ENCODE results near the gene MYH4. TPM values are rescaled to one million over a fixed set of nuclear protein-coding genes. Genes with fewer than 3 reads are reported as not detected.

MYH4 gene
- polyA plus RNA-seq, 3 donors = not detected

DNA sequence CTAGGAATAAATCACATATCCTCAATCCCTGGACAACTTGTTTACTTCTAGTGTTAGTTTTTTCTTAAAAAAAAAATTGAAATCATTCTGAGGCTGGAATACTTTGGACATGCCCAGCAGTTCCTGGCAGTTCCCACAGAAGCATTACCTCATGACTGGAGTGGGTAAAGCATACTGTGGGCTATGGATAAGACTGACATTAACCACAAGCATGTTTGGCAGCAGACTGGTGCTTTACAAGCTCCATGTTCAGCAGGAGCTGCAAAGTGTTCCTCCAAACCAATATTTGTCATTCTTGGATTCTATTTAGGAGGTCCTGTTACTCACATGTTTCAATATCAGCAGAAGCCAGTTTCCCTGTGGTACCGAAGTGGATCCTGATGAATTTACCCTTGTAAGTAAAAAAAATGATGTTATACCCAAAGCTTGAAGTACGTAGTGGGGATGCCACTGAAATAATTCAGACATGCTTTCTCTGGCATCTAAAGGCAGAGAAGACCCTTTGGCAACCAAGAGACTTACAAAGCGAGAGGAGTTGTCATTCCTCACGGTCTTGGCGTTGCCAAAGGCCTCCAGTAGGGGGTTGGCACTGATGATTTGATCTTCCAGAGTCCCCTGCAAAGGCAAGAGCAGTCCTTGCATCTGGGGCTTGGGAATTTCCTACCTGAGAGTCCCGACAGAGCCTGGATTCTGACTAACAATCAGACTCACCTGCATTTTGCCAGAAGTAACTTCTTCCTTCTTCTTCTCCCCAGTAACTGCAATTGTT lies 44.1 kb upstream of the MYH4 start:
- peaks cover 0 to 2% (median 0%) of the 10 kb centered on the region in 7 donors for H3K9me3 Mint-ChIP-seq
- DNase-seq = no peak
- H3K27ac Mint-ChIP-seq = no peak overlapping the region
- TF ChIP-seq, protein P1, sequence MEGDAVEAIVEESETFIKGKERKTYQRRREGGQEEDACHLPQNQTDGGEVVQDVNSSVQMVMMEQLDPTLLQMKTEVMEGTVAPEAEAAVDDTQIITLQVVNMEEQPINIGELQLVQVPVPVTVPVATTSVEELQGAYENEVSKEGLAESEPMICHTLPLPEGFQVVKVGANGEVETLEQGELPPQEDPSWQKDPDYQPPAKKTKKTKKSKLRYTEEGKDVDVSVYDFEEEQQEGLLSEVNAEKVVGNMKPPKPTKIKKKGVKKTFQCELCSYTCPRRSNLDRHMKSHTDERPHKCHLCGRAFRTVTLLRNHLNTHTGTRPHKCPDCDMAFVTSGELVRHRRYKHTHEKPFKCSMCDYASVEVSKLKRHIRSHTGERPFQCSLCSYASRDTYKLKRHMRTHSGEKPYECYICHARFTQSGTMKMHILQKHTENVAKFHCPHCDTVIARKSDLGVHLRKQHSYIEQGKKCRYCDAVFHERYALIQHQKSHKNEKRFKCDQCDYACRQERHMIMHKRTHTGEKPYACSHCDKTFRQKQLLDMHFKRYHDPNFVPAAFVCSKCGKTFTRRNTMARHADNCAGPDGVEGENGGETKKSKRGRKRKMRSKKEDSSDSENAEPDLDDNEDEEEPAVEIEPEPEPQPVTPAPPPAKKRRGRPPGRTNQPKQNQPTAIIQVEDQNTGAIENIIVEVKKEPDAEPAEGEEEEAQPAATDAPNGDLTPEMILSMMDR (IDR thresholded peaks at IDR 0.05) = no peak
- no peak overlapping the region for H3K4me3 Mint-ChIP-seq
- H3K27me3 Mint-ChIP-seq (ENCODE audit: low read depth in 3 of 3) = peaks cover 0 to 5% (median 0%) of the 10 kb centered on the region in 3 donors
- Histone ChIP-seq H3K79me2 (ENCODE audit: insufficient read depth, low read length) (no peaks in the 10 kb centered on the region), H3K4me2 (replicated peaks; ENCODE audit: extremely low read depth, low read length, poor library complexity, severe bottlenecking) (no peak overlapping the region), H3K4me1 (ENCODE audit: control insufficient read depth in 1 of 2, insufficient read depth in 2 of 2, low read length in 2 of 2) (no peaks in the 10 kb centered on the region), H3K36me3 (replicated peaks in 1 of 2; ENCODE audit: control insufficient read depth in 1 of 2, insufficient read depth in 2 of 2, low read length in 2 of 2) (no peaks in the 10 kb centered on the region), H3K4me3 (replicated peaks in 1 of 3; ENCODE audit: low read depth in 2 of 3, low read length in 3 of 3) (no peak overlapping the region), H2AFZ (ENCODE audit: insufficient read depth, low read depth, low read length, poor library complexity, severe bottlenecking) (no peak overlapping the region), H4K20me1 (ENCODE audit: insufficient read depth, low read length) (no peaks in the 10 kb centered on the region), H3K9ac (ENCODE audit: insufficient read depth, low read length, poor library complexity, severe bottlenecking) (no peak overlapping the region), H3K27ac (ENCODE audit: low read depth in 1 of 2, low read length in 2 of 2) (no peak overlapping the region), H3K9me3 (replicated peaks in 1 of 2; ENCODE audit: control insufficient read depth in 1 of 2, insufficient read depth in 1 of 2, low read length in 2 of 2) (no peaks in the 10 kb centered on the region), H3K27me3 (ENCODE audit: control insufficient read depth in 2 of 2, insufficient read depth in 2 of 2, low read length in 2 of 2) (no peaks in the 10 kb centered on the region)
- H3K4me1 Mint-ChIP-seq = no peaks in the 10 kb centered on the region
- WGBS (ENCODE audit: insufficient coverage) = 83% methylated on average over 1 of the region's 6 CpGs
- no peaks in the 10 kb centered on the region for H3K36me3 Mint-ChIP-seq
- intact Hi-C loops (cut with micrococcal nuclease) = no loop called here

DNA sequence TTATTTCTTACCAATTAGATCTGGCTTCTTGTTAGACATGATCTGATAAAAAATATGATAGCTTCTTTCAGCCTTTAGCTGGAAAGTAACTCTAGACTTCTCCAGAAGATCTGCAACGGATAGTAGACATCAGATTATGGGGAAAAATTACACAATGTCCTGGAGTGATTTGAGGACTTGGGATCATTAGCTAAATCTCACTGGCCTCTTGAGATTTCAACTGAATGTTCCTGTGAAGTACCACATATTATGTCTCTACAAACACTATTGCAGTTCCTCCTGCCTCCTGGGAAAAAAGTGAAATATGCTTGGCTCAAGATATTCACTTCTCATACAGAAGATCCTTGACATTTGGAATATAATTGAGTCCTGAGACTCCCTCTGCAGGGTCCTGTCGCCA lies 43.5 kb upstream of the MYH4 start:
- H3K27me3 ChIP-seq (ENCODE audit: control insufficient read depth in 2 of 2, insufficient read depth in 2 of 2, low read length in 2 of 2) = no peaks in the 10 kb centered on the region
- WGBS (ENCODE audit: insufficient coverage) = 50% methylated on average over 1 of the region's 2 CpGs
- no peak overlapping the region for H3K9ac ChIP-seq (ENCODE audit: insufficient read depth, low read length, poor library complexity, severe bottlenecking)
- H3K27ac ChIP-seq (ENCODE audit: low read depth in 1 of 2, low read length in 2 of 2) = no peak overlapping the region
- Mint-ChIP-seq H3K4me1 (no peaks in the 10 kb centered on the region), H3K27me3 (ENCODE audit: low read depth in 3 of 3) (peaks cover 0 to 5% (median 0%) of the 10 kb centered on the region in 3 donors), H3K4me3 (no peak overlapping the region), H3K27ac (no peak overlapping the region), H3K36me3 (no peaks in the 10 kb centered on the region), H3K9me3 (peaks cover 0 to 2% (median 0%) of the 10 kb centered on the region in 7 donors)
- H4K20me1 ChIP-seq (ENCODE audit: insufficient read depth, low read length) = no peaks in the 10 kb centered on the region
- no peak overlapping the region for H2AFZ ChIP-seq (ENCODE audit: insufficient read depth, low read depth, low read length, poor library complexity, severe bottlenecking)
- DNase-seq = no peak
- H3K4me1 ChIP-seq (ENCODE audit: control insufficient read depth in 1 of 2, insufficient read depth in 2 of 2, low read length in 2 of 2) = no peaks in the 10 kb centered on the region
- no peaks in the 10 kb centered on the region for H3K9me3 ChIP-seq (replicated peaks in 1 of 2; ENCODE audit: control insufficient read depth in 1 of 2, insufficient read depth in 1 of 2, low read length in 2 of 2)
- no peak overlapping the region for H3K4me2 ChIP-seq (replicated peaks; ENCODE audit: extremely low read depth, low read length, poor library complexity, severe bottlenecking)
- H3K79me2 ChIP-seq (ENCODE audit: insufficient read depth, low read length) = no peaks in the 10 kb centered on the region
- H3K36me3 ChIP-seq (replicated peaks in 1 of 2; ENCODE audit: control insufficient read depth in 1 of 2, insufficient read depth in 2 of 2, low read length in 2 of 2) = no peaks in the 10 kb centered on the region
- TF ChIP-seq, protein P1 (IDR thresholded peaks at IDR 0.05) = no peak
- no peak overlapping the region for H3K4me3 ChIP-seq (replicated peaks in 1 of 3; ENCODE audit: low read depth in 2 of 3, low read length in 3 of 3)
- intact Hi-C loops (cut with micrococcal nuclease) = no loop called here
